HG02571 (cell line): ENCODE results near the gene FGF22.

ENCODE experiments used
- ATAC-seq: cut with Tn5 transposase; IDR thresholded peaks from one replicate; pipeline ENCODE4 v1.9.1; 2021; ENCODE audit warnings: mild to moderate bottlenecking, moderate library complexity; ENCODE audit not compliant: unreplicated experiment

Gene FGF22

GRCh38 chr19:677601-678436 is 38.1 kb downstream of the FGF22 start:
- no peak for ATAC-seq

GRCh38 chr19:678791-679388 is 39.2 kb downstream of the FGF22 start:
- ATAC-seq: no peak

GRCh38 chr19:679418-680286 is 40.0 kb downstream of the FGF22 start:
- peak; percentile 2 for ATAC-seq

GRCh38 chr19:680287-681028 is 40.8 kb downstream of the FGF22 start:
- ATAC-seq: peak; percentile 67

- no peak for ATAC-seq
These were observed 41.6 kb downstream of the FGF22 start for GRCh38 chr19:681029-682019.

GRCh38 chr19:682678-683320 is 43.1 kb downstream of the FGF22 start:
- ATAC-seq: no peak

GRCh38 chr19:685454-685931 is 45.8 kb downstream of the FGF22 start:
- ATAC-seq: no peak

- no peak for ATAC-seq
These were observed 47.1 kb downstream of the FGF22 start for GRCh38 chr19:686589-687297.

GRCh38 chr19:687569-688166 is 48.0 kb downstream of the FGF22 start:
- ATAC-seq: no peak

GRCh38 chr19:688214-688613 is 48.5 kb downstream of the FGF22 start:
- ATAC-seq: no peak

- no peak for ATAC-seq
These were observed 49.3 kb downstream of the FGF22 start for GRCh38 chr19:688992-689391.

- no peak for ATAC-seq
These were observed 50.5 kb downstream of the FGF22 start for GRCh38 chr19:690203-690602.
